OCI-LY1 (cell line): Measurements from ENCODE around the gene GRIA4.

Experiments
- H2AFZ ChIP-seq: fragments of 200-600 bp; sonication (generic), shearing (Covaris generic); 2 replicates; pipeline ENCODE4 v1.6.0; 2014; ENCODE audit warnings: antibody characterized with exemption, mild to moderate bottlenecking, low read length
- H3F3A ChIP-seq: fragments of 200-600 bp; sonication (generic), shearing (Covaris generic); 2 replicates; pipeline ENCODE4 v1.6.0; 2014; ENCODE audit warnings: mild to moderate bottlenecking, antibody characterized with exemption, low read length, moderate library complexity; ENCODE audit not compliant: insufficient read depth
- H3K27ac ChIP-seq: fragments of 200-600 bp; sonication (generic); 2 replicates; pipeline ENCODE4 v1.5.1; 2014; ENCODE audit warnings: low read length, mixed run types, mild to moderate bottlenecking, low read depth; ENCODE audit not compliant: poor library complexity, severe bottlenecking
- H3K27me3 ChIP-seq: fragments of 200-600 bp; sonication (generic); 2 replicates; pipeline ENCODE4 v1.6.0; 2014; ENCODE audit warnings: antibody characterized with exemption, mild to moderate bottlenecking, low read length, moderate library complexity; ENCODE audit not compliant: insufficient read depth
- H3K36me3 ChIP-seq: fragments of 200-600 bp; sonication (generic); 2 replicates; pipeline ENCODE4 v1.6.1; 2014; ENCODE audit warnings: mild to moderate bottlenecking, antibody characterized with exemption, low read length, moderate library complexity, mixed read lengths; ENCODE audit not compliant: insufficient read depth
- H3K4me1 ChIP-seq: fragments of 200-600 bp; sonication (generic); 2 replicates; pipeline ENCODE4 v1.5.1; 2014; ENCODE audit warnings: mild to moderate bottlenecking, low read length, moderate library complexity; ENCODE audit not compliant: insufficient read depth, severe bottlenecking
- H3K4me2 ChIP-seq: fragments of 200-600 bp; sonication (generic), shearing (Covaris generic); 2 replicates; pipeline ENCODE4 v1.6.1; 2014; ENCODE audit warnings: low read length
- H3K4me3 ChIP-seq: fragments of 200-600 bp; sonication (generic); 2 replicates; pipeline ENCODE4 v1.5.1; 2014; ENCODE audit warnings: low read length, low read depth, mild to moderate bottlenecking, mixed read lengths; ENCODE audit not compliant: poor library complexity, severe bottlenecking
- H3K79me2 ChIP-seq: fragments of 200-600 bp; shearing (Covaris generic); 2 replicates; pipeline ENCODE4 v1.6.1; 2016; ENCODE audit warnings: mixed run types, low read length, mixed read lengths; ENCODE audit not compliant: insufficient read depth
- H3K9ac ChIP-seq: fragments of 200-600 bp; sonication (generic), shearing (Covaris generic); 2 replicates; pipeline ENCODE4 v1.6.1; 2014; ENCODE audit warnings: mild to moderate bottlenecking, low read length, mixed read lengths
- H3K9me2 ChIP-seq: fragments of 200-600 bp; sonication (generic), shearing (Covaris generic); 2 replicates; pipeline ENCODE4 v1.6.1; 2014; ENCODE audit warnings: low read depth, mild to moderate bottlenecking, low read length, mixed read lengths
- H3K9me3 ChIP-seq: fragments of 200-600 bp; shearing (Covaris generic); 2 replicates; pipeline ENCODE4 v1.6.1; 2014; ENCODE audit warnings: low read length, mixed read lengths
- H4K20me1 ChIP-seq: fragments of 200-600 bp; sonication (generic), shearing (Covaris generic); 2 replicates; pipeline ENCODE4 v1.6.0; 2016; ENCODE audit warnings: mild to moderate bottlenecking, low read length; ENCODE audit not compliant: insufficient read depth
- CTCF ChIP-seq: fragments of 200-600 bp; sonication (generic), shearing (Covaris generic); IDR thresholded peaks from 2 replicates; pipeline ENCODE4 v1.5.1; 2017; ENCODE audit warnings: mild to moderate bottlenecking, antibody characterized with exemption, low read length, moderate library complexity, mixed read lengths
- EZH2 ChIP-seq: fragments of 200-600 bp; sonication (generic), shearing (Covaris generic); IDR thresholded peaks from 2 replicates; pipeline ENCODE4 v1.8.0; 2017; ENCODE audit warnings: borderline replicate concordance, mixed run types, mild to moderate bottlenecking, antibody characterized with exemption, low read length, moderate library complexity, mixed read lengths

The GRIA4 gene

GRCh38 chr11:106014620-106015019 lies 404.7 kb downstream of the GRIA4 start:
- Histone ChIP-seq H3K4me1 (peaks cover 28% of the 10 kb centered on the region), H3F3A (no peaks in the 10 kb centered on the region), H3K27ac (no peak overlapping the region), H3K79me2 (peaks cover 69% of the 10 kb centered on the region), H3K9me3 (no peaks in the 10 kb centered on the region), H3K4me3 (no peak overlapping the region), H3K9ac (no peak overlapping the region), H2AFZ (no peak overlapping the region), H3K9me2 (no peaks in the 10 kb centered on the region), H4K20me1 (no peaks in the 10 kb centered on the region), H3K36me3 (peaks cover 64% of the 10 kb centered on the region), H3K27me3 (no peaks in the 10 kb centered on the region), H3K4me2 (no peak overlapping the region)
- no peak for TF ChIP-seq CTCF
- TF ChIP-seq EZH2: no peak

- Histone ChIP-seq H3K79me2 (peaks cover 74% of the 10 kb centered on the region), H2AFZ (no peak overlapping the region), H3K9me3 (no peaks in the 10 kb centered on the region), H4K20me1 (no peaks in the 10 kb centered on the region), H3K36me3 (peaks cover 64% of the 10 kb centered on the region), H3K4me3 (no peak overlapping the region), H3K4me2 (no peak overlapping the region), H3K27me3 (no peaks in the 10 kb centered on the region), H3K4me1 (peaks cover 32% of the 10 kb centered on the region), H3K9ac (no peak overlapping the region), H3F3A (no peaks in the 10 kb centered on the region), H3K9me2 (no peaks in the 10 kb centered on the region), H3K27ac (no peak overlapping the region)
- TF ChIP-seq CTCF (no peak), EZH2 (no peak)
Measured at GRCh38 chr11:106015066-106015465, 405.2 kb downstream of the GRIA4 start.

DNA sequence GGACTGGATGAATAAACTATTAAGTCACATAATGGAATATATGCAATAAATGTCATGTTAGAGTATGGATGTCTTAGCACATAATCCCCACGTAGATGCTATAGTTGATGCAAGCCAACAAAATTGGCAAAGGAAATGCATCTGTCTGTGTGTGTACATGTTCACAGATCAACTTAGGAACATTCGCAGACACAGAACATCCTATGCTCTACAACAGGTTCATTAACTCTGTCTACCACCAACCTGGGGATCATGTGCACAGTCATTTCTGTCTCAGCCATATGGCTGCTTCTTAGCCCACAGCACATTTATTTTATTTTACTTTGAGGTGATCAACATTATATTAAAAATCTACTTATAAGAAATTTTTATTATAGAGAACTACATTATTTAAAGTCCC lies 407.2 kb downstream of the GRIA4 start:
- Histone ChIP-seq H3K36me3 (peaks cover 53% of the 10 kb centered on the region), H3K4me1 (peaks cover 46% of the 10 kb centered on the region), H3K9ac (no peak overlapping the region), H3K9me3 (no peaks in the 10 kb centered on the region), H3K4me2 (no peak overlapping the region), H3K9me2 (no peaks in the 10 kb centered on the region), H2AFZ (no peak overlapping the region), H3K4me3 (no peak overlapping the region), H3K27me3 (no peaks in the 10 kb centered on the region), H3K27ac (no peak overlapping the region), H4K20me1 (no peaks in the 10 kb centered on the region), H3F3A (no peaks in the 10 kb centered on the region), H3K79me2 (peaks cover 82% of the 10 kb centered on the region)
- no peak for TF ChIP-seq CTCF
- TF ChIP-seq EZH2: no peak
